ENCODE measurements around the gene TAF1B.

The TAF1B gene

GRCh38 chr2:9948721-9949120 is 105.4 kb downstream of the TAF1B start:
- TF ChIP-seq, protein P1, sequence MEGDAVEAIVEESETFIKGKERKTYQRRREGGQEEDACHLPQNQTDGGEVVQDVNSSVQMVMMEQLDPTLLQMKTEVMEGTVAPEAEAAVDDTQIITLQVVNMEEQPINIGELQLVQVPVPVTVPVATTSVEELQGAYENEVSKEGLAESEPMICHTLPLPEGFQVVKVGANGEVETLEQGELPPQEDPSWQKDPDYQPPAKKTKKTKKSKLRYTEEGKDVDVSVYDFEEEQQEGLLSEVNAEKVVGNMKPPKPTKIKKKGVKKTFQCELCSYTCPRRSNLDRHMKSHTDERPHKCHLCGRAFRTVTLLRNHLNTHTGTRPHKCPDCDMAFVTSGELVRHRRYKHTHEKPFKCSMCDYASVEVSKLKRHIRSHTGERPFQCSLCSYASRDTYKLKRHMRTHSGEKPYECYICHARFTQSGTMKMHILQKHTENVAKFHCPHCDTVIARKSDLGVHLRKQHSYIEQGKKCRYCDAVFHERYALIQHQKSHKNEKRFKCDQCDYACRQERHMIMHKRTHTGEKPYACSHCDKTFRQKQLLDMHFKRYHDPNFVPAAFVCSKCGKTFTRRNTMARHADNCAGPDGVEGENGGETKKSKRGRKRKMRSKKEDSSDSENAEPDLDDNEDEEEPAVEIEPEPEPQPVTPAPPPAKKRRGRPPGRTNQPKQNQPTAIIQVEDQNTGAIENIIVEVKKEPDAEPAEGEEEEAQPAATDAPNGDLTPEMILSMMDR (IDR thresholded peaks at IDR 0.05; ENCODE audit: control extremely low read depth, extremely low read depth, low read depth, missing control alignments), result no peak
- no peak for DNase-seq (ENCODE audit: extremely low spot score)
- ChIA-PET CTCF (interaction anchor here (1.0 to 1.4 kb wide), 2 partner anchors 9 to 136 kb away, joined by 3 to 5 read pairs; no protein-coding TSS in a partner anchor), POLR2A (no interaction called here)

GRCh38 chr2:9949239-9949991 is 106.1 kb downstream of the TAF1B start:
- TF ChIP-seq, protein P1 (IDR thresholded peaks at IDR 0.05; ENCODE audit: control extremely low read depth, extremely low read depth, low read depth, missing control alignments), result no peak
- CTCF ChIA-PET, result interaction anchor here (1.0 to 1.6 kb wide), 3 partner anchors 10 to 35 kb away, joined by 3 to 6 read pairs (median 4); no protein-coding TSS in a partner anchor
- POLR2A ChIA-PET, result no interaction called here
- no peak for DNase-seq (ENCODE audit: extremely low spot score)

DNA sequence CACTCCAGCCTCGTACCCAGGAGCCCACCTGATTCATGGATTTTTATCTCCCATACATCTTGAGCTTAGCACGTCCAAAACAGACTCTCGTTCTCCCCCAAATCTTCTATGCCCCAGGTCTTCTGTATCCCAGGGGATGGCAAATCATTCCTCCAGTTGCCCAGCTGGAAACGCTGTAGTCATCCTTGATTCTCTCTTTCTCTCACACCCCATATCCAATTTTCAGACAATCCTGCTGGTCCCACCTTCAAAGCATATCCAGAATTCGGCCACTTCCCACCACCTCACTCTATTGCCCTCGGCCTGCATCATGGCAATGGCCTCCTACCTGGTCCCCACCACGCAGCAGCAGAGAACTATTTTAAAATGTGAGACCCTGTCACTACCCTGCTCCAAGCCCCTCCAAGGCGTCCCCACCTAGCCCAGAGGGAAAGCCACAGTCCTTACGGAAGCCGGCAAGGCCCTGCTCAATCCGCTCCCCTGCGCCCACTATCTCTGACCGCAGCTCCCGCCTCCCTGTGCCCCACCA is 106.8 kb downstream of the TAF1B start:
- DNase-seq (ENCODE audit: extremely low spot score), result no peak
- ChIA-PET CTCF (interaction anchor here (1.2 to 1.6 kb wide), 4 partner anchors 14 to 136 kb away, joined by 3 to 6 read pairs (median 4); no protein-coding TSS in a partner anchor), POLR2A (no interaction called here)
- TF ChIP-seq, protein P1 (IDR thresholded peaks at IDR 0.05; ENCODE audit: control extremely low read depth, extremely low read depth, low read depth, missing control alignments), result no peak

DNA sequence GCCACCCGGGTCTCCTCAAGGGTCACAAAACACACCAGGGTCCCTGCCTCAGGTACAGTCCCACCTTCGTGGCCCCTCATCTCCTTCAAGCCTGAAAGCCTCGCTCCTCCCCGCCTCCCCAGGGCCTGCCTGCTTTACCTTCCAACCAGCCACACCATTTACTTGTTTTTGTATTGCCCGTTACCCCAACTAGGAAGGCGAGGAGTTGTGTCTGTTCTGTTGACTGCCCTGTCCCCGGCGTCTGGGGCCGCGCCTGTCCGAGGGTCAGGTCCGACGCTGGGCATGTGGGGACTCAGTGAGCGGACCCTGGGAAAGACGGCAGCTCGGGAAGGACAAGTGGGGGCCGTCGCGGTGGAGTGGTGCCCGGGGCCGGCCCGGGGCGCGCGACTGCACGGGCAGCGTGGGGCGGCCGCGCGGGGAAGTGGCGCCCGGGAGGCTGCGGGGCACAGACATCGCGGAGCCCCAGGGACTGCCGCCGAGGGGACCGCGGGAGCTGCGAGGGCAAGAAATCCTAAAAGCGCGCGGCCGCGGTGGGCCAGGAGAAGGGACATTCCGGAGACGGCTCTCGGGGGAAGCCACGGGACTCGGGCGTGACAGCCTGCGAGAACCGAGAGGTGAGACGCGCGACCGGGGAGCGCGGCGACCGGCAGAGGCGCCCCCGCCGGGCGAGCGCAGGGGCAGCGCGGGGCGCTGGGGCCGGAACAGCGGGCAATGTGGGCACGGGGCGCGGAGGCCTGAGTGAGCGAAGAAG is 107.4 kb downstream of the TAF1B start:
- CTCF ChIA-PET, result interaction anchor here (1.2 to 1.6 kb wide), 4 partner anchors 13 to 137 kb away, joined by 3 to 6 read pairs (median 4); no protein-coding TSS in a partner anchor
- POLR2A ChIA-PET, result no interaction called here
- peak; percentile 73 for DNase-seq (ENCODE audit: extremely low spot score)
- TF ChIP-seq, protein P1 (IDR thresholded peaks at IDR 0.05; ENCODE audit: control extremely low read depth, extremely low read depth, low read depth, missing control alignments), result peak; percentile 16

DNA sequence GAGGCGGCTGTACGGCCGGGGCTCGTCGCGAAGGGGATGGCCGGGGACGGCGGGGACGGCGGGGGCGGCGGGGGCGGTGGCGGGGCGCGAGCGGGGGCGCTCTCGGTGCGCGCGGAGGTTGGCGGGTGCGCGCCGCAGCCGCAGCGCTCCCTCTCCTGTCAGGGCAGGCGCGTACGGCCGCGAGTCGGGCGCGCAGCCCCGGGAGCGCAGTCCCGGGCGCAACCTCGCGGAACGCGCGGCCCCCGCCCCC is 107.9 kb downstream of the TAF1B start:
- no peak for DNase-seq (ENCODE audit: extremely low spot score)
- TF ChIP-seq, protein P1 (IDR thresholded peaks at IDR 0.05; ENCODE audit: control extremely low read depth, extremely low read depth, low read depth, missing control alignments), result no peak
- ChIA-PET POLR2A (no interaction called here), CTCF (interaction anchor here (1.4 kb wide), 1 partner anchor 13 kb away, joined by 3 read pairs; no protein-coding TSS in a partner anchor)

DNA sequence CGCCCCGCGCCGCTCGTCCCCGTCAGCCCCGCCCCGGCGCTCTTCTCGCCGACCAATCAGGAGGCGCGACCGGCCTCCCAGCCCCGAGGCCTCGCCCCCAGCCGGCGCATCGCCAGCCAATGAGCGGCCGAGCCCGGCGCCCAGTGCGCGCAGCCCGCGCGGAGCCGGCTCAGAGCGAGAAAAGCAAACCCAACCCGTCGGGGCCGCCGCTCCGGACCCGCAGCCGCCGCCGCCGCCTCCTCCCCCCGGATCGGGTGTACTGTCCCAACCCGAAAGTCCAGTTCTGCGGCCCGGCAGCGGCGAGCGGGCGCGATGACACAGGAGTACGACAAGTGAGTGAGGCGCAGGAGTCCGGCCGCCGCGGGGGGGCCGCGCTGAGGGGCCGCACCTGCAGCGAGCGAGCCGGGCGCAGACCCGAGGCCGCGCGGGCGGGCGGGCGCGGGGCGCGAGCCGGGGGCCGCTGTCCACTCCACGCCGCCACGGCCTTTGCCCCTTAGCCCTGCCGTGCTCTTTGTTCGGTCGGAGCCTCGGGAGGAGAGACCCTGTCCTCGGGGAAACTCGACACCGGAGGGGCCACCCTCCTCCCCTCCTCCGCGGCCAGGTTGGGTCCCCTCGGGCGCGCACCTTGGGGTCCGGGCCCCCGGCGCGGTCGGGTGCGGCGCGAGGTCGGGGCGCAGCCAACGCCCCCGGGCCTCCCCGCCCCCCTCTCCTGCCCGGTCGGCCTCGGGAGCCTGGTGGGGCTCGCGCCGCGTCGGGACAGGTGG is 108.4 kb downstream of the TAF1B start, which contains the start of gene GRHL1:
Gene GRHL1 (plus strand): TSS at position 172 of the 764 bp plus-strand sequence. CDS start 141 bp downstream, at position 313.
- DNase-seq (ENCODE audit: extremely low spot score), result peak; percentile 99
- ChIA-PET CTCF (interaction anchor here (1.5 kb wide), 1 partner anchor 32 kb away, joined by 3 read pairs; no protein-coding TSS in a partner anchor), POLR2A (no interaction called here)
- TF ChIP-seq, protein P1 (IDR thresholded peaks at IDR 0.05; ENCODE audit: control extremely low read depth, extremely low read depth, low read depth, missing control alignments), result no peak
